ENCODE results near the gene IFRD2. TPM values are rescaled to one million over a fixed set of nuclear protein-coding genes. Genes with fewer than 3 reads are reported as not detected.
A peak's percentile ranks its signal among the peaks of the same experiment; 100 is the strongest.
"Not testable (repeated sequence)": the region's sequence is repeated elsewhere in the genome, so short reads cannot be mapped to it uniquely, and the experiment has no call there.

The IFRD2 gene
- total RNA-seq, 1 donor from 2014 or later = 231 TPM

- no peak for DNase-seq (ENCODE audit: low spot score in 2 of 2)
- Histone ChIP-seq H3K27ac (peak overlapping the region; percentile 88 to 92), H3K9me3 (no peaks in the 10 kb centered on the region), H3K36me3 (peaks cover 30 to 37% of the 10 kb centered on the region in 2 donors), H3K4me1 (peaks cover 37 to 76% of the 10 kb centered on the region in 2 donors), H3K27me3 (no peaks in the 10 kb centered on the region), H3K4me3 (no peak overlapping the region)
- intact Hi-C loops (cut with DNase I) = no loop called here
- TF ChIP-seq CTCF (IDR thresholded peaks at IDR 0.05) = no peak
These were observed 42.8 kb downstream of the IFRD2 start for GRCh38 chr3:50249457-50249856.

GRCh38 chr3:50248387-50248786 is 43.8 kb downstream of the IFRD2 start:
- intact Hi-C loops (cut with DNase I) = no loop called here
- peaks cover 39 to 75% of the 10 kb centered on the region in 2 donors for H3K4me1 ChIP-seq
- peak; percentile 59 to 82 for DNase-seq (ENCODE audit: low spot score in 2 of 2)
- peak overlapping the region; percentile 88 to 92 for H3K27ac ChIP-seq
- H3K9me3 ChIP-seq = no peaks in the 10 kb centered on the region
- H3K4me3 ChIP-seq = peak overlapping the region in 1 of 2 donors; percentile 4
- no peak for TF ChIP-seq CTCF (IDR thresholded peaks at IDR 0.05)
- peaks cover 29 to 32% of the 10 kb centered on the region in 2 donors for H3K36me3 ChIP-seq
- no peaks in the 10 kb centered on the region for H3K27me3 ChIP-seq

- H3K9me3 ChIP-seq = no peaks in the 10 kb centered on the region
- peak overlapping the region in 1 of 2 donors; percentile 50 for H3K4me3 ChIP-seq
- peak overlapping the region; percentile 88 to 92 for H3K27ac ChIP-seq
- intact Hi-C loops (cut with DNase I) = loop anchor here (1.0 kb wide), 2 partner anchors 8 to 19 kb away; no protein-coding TSS in a partner anchor
- TF ChIP-seq CTCF (IDR thresholded peaks at IDR 0.05) = no peak
- H3K4me1 ChIP-seq = peaks cover 48 to 88% of the 10 kb centered on the region in 2 donors
- DNase-seq (ENCODE audit: low spot score in 2 of 2) = peak in 1 of 2 donors; percentile 83
- peaks cover 10 to 18% of the 10 kb centered on the region in 2 donors for H3K36me3 ChIP-seq
- no peaks in the 10 kb centered on the region for H3K27me3 ChIP-seq
These were observed 45.7 kb downstream of the IFRD2 start for GRCh38 chr3:50246517-50246954.

- H3K9me3 ChIP-seq = no peaks in the 10 kb centered on the region
- H3K27me3 ChIP-seq = no peaks in the 10 kb centered on the region
- H3K4me1 ChIP-seq = peaks cover 51 to 88% of the 10 kb centered on the region in 2 donors
- peak; percentile 97 to 99 (median 97) for TF ChIP-seq CTCF (IDR thresholded peaks at IDR 0.05)
- intact Hi-C loops (cut with DNase I) = loop anchor here (1.0 kb wide), 2 partner anchors 8 to 19 kb away; no protein-coding TSS in a partner anchor
- H3K36me3 ChIP-seq = peaks cover 10 to 15% of the 10 kb centered on the region in 2 donors
- peak overlapping the region; percentile 37 to 50 for H3K4me3 ChIP-seq
- peak overlapping the region; percentile 88 to 92 for H3K27ac ChIP-seq
- peak; percentile 79 to 95 for DNase-seq (ENCODE audit: low spot score in 2 of 2)
These were observed 46.3 kb downstream of the IFRD2 start for GRCh38 chr3:50245831-50246516.

- no peaks in the 10 kb centered on the region for H3K27me3 ChIP-seq
- DNase-seq (ENCODE audit: low spot score in 2 of 2) = no peak
- peak overlapping the region; percentile 37 to 50 for H3K4me3 ChIP-seq
- peak overlapping the region; percentile 88 to 92 for H3K27ac ChIP-seq
- intact Hi-C loops (cut with DNase I) = no loop called here
- peaks cover 10 to 13% of the 10 kb centered on the region in 2 donors for H3K36me3 ChIP-seq
- H3K4me1 ChIP-seq = peaks cover 53 to 90% of the 10 kb centered on the region in 2 donors
- H3K9me3 ChIP-seq = no peaks in the 10 kb centered on the region
- no peak for TF ChIP-seq CTCF (IDR thresholded peaks at IDR 0.05)
These were observed 46.9 kb downstream of the IFRD2 start for GRCh38 chr3:50245251-50245745.

- intact Hi-C loops (cut with DNase I); H3K27me3 ChIP-seq; DNase-seq (ENCODE audit: low spot score in 2 of 2); H3K9me3 ChIP-seq; H3K4me3 ChIP-seq: not testable (repeated sequence)
- peak overlapping the region; percentile 88 to 92 for H3K27ac ChIP-seq
- peaks cover 57 to 90% of the 10 kb centered on the region in 2 donors for H3K4me1 ChIP-seq
- peaks cover 8 to 10% of the 10 kb centered on the region in 2 donors for H3K36me3 ChIP-seq
These were observed 47.4 kb downstream of the IFRD2 start for GRCh38 chr3:50244813-50245212.

Measured in ascending aorta (tissue), 2 donors.